ENCODE data around the gene SLC38A1.
"Not testable (repeated sequence)": the region's sequence is repeated elsewhere in the genome, so short reads cannot be mapped to it uniquely, and the experiment has no call there.

SLC38A1 gene

GRCh38 chr12:46201284-46201789 is 67.5 kb downstream of the SLC38A1 start:
- no peak for DNase-seq

GRCh38 chr12:46200551-46200950 is 68.3 kb downstream of the SLC38A1 start:
- DNase-seq: no peak

DNA sequence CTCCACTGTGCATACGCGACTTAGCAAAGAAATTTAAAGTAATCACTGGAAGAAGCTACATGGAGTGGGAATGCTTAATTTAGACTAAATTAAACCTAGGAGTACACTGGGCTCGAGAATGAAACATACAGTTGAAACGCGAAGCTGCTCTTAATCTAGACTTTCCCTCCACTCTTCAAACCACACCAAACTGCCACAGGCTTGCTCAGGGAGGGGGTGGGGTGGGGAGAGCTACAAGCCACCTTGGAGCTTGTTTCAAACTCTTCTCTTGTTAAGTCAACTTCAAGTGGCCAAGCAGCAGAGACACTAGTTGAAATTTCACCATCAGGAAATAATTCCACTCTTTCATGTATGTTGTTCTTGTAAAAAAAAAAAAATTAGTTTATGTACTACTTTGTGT is 69.9 kb downstream of the SLC38A1 start:
- DNase-seq: no peak

DNA sequence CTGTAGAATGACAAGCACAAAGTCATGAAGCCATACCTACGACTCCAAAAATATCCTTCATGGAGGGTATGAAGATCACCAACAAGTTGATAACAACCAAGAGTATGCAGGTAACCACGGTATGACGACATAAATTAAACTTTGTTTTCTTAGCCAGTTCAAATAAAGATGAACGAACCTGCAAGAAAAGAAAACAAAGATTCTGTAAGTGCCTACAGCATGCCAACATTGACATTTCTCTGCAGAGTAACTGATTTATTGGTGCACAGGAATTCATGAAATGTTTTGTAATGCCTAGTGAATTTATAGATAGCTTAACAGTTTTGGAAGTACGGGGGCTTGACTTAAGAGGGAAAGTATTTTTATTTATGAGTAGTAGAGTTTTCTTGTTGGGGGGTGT is 71.0 kb downstream of the SLC38A1 start:
- DNase-seq: no peak

DNA sequence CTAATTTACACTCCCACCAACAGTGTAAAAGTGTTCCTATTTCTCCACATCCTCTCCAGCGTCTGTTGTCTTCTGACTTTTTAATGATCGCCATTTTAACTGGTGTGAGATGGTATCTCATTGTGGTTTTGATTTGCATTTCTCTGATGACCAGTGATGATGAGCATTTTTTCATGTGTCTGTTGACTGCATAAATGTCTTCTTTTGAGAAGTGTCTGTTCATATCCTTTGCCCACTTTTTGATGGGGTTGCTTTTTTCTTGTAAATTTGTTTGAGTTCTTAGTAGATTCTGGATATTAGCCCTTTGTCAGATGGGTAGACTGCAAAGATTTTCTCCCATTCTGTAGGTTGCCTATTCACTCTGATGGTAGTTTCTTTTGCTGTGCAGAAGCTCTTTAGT is 78.3 kb downstream of the SLC38A1 start:
- not testable (repeated sequence) for DNase-seq

DNA sequence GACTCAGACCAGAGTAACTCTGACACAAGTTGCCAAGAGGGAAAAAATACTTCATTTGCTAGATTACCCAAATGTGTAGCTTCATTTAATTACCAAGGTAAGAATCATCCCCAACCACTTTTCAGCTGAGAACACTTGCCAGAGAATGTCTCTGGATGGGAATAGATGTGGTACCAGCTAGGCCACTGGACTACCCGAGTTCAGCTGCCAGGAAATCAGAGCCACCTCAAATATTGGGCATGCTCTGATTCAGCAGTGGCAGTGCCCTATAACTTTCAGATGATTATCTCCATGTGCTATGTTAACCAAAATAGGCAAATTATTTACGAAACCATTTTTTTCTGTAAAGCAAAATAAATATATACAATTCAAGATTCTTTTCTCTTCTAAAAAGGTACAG is 80.7 kb downstream of the SLC38A1 start:
- no peak for DNase-seq

DNA sequence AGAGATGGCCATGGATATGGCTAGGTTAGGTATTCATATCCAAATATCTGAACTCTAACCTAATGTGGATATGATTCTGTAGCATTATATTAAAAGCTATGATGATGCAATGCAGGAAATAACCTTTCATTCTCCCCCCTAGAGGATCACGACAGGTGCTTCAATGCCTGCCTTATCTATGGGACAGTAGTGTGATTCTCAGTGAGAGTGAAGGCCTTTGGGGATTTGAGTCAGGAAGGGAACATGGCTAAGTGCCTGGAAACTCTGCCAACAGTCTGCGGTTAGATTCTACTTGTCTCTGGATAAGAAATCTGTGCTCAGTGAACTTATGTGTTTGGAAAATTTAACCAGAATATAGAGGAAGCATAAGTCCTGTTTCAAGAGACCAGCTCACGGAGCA is 81.8 kb downstream of the SLC38A1 start:
- DNase-seq: no peak

DNA sequence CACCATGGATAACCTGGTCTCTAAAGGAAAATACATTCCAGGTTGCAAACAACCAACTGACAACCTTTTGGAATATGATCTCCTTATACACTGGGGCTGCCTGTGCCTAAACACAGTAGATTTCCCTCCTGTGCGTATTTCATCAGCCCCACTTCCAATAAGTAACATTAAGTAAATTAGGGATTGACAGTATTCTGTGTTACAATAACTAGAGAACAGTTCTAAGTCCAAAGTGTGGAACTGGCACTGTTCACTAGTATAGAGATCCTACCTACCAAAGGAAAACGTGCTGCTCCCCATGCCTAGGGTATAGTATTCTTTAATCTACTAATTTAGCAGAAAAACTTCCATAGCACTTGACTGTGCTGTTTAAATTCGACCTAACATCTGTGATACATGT is 82.8 kb downstream of the SLC38A1 start:
- no peak for DNase-seq

DNA sequence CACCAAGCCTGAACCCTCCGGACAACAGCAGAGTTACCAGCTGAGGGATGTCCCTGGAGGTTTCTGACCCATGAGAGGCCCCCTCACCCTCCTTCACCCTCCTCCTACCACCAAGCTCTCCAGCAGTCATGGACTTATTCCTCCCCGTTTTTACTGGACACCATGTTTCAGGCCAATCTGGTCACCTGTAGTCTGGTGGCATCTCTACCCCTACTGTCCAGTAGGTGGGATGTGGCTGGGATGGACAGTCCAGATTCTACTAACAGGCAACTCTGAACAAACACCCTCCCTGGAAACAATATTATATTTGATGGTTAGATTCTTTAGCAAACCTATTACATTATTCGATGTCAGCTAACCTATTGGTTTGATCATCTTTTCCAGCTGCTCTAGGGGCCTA is 83.2 kb downstream of the SLC38A1 start:
- DNase-seq: no peak

DNA sequence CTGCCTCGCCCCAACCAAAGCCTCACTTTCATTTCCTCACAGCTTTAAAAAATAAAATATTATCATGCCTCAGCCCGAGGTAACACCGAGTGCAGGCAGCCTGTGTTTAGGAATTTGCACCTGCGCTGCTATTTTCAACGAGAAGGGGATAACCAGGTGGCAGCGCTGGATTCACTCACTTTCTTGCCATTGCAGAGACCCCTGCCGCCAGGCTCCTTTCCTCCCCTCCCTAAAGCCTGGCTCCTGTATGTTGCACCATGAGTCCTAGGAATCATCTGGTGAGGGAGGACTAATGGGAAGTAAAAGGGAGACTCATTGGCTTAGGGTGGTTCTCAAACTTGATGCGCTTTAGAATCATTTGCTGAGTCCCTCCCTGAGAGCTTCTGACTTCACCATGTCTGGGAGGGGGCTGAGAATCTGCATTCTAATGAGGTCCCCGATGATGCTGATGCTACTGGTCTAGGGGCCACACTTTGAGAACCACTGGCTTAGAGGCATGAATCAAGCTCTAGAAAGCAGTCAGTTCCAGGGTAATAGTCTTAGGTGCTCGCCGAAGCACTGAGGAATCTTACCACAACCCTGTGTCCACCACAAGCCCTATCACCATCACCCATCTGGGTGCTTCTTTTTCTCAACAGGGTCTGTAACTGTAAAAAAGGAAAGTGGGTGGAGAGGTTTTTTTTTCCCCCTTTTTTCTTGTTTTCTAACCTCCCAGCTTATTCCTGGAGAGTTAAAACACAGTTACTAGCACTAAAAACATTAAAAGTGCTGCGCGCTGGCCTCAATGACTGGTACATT is 83.8 kb downstream of the SLC38A1 start:
- DNase-seq: no peak

DNA sequence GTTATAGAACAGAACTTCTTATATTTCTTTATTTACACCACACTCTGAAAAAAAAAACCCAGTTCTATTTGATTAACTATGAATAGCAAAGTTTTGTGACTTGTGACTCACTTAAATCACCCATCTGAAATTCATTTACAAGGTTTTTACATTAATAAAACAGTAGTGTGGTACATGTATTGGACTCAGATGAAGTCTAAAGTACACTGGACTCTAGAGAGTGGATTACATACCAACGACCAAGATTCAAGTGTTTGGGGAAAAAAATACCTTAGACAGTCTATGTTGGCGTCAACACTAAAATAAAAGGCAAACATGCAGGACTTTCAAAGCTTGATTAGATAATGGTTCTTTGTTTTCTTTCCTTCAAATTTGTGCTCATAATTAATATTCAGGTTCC is 85.7 kb downstream of the SLC38A1 start:
- no peak for DNase-seq

DNA sequence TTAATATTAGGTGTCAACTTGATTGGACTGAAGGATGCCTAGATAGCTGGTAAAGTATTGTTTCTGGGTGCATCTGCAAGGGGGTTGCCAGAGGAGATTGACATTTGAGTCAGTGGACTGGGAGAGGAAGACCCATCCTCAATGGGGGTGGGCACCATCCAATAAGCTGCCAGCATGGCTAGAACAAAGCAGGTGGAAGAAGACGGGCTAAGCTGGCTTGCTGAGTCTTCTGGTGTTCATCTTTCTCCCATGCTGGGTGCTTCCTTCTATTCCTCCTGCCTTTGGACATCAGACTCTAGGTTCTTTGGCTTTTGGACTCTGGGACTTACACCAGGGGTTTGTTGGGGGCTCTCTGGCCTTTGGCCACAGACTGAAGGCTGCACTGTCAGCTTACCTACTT is 87.4 kb downstream of the SLC38A1 start:
- no peak for DNase-seq

DNA sequence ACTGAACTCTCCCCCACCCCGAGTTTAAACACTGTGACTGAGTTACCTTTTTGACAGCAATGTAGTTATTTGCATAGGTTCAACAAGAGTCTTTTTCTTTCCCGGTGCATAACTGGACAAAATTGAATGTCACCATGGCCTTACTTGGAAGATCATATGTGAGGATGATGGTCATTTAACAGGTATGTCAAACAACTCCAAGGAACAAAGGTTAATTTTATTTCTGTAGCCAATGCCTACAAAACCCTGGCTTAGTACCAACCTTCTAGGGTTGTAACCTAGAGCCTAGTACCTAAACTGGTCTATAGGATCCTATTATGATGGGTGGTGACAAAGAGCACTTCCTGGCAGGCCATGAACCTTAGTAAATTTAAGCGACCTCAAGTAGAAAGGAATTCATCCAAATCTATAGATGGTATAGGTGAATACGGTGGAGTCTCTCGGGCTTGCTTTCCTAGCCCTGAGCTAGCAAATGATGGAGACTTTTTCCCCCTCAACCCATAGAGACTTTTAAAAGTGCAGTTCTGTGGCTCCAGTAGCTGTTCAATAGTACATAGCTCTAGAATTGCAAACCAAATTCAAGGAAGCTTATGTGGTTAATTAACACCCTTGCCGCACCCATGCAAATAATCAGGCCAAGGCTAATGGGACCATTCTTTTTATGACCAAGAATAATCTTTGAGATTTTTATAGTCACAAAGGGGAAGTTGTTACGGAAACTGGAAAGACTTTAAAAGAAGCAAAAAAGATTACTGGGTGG is 89.0 kb downstream of the SLC38A1 start:
- no peak for DNase-seq

- no peak for DNase-seq
These were observed 90.8 kb downstream of the SLC38A1 start for GRCh38 chr12:46177837-46178608.

DNA sequence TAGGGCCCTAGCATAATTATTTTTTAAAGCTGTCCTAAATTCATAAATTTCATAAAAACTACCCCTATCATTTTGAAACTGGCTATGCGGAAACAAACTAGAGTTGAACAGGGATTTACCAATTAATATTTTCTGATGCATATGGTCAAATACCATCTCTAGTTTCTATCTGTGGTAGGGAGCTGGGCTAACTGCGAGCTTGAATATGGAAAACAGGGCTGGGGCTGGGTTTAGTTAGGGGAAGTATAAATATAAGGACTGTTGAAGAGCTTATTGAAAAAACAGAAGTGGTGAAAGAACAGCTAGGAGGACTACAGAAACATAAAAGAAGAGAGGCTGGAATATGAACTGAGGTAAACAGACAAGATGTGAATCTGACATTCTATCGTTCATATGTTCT is 91.8 kb downstream of the SLC38A1 start:
- no peak for DNase-seq

DNA sequence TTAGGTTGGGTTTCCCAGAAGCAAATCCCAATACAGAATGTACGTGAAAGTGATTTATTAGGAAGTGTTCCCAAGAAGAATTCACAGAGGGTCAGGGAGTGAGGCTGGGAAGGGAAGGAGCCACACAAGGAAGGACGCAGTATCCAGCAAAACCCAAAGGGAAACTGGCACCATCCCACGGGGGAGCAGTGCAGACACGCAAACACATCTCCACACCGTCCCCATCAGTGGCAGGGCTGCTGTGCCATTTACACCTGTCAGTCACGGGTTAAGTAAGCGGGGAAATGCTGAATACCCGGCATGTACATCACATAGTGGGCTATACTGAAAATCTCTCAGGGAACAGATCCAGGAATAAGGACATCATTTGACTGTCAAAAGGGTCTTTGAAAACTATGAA is 93.9 kb downstream of the SLC38A1 start:
- no peak for DNase-seq

GRCh38 chr12:46174061-46174662 is 94.7 kb downstream of the SLC38A1 start:
- no peak for DNase-seq

GRCh38 chr12:46168426-46168825 is 100.4 kb downstream of the SLC38A1 start:
- DNase-seq: no peak

DNA sequence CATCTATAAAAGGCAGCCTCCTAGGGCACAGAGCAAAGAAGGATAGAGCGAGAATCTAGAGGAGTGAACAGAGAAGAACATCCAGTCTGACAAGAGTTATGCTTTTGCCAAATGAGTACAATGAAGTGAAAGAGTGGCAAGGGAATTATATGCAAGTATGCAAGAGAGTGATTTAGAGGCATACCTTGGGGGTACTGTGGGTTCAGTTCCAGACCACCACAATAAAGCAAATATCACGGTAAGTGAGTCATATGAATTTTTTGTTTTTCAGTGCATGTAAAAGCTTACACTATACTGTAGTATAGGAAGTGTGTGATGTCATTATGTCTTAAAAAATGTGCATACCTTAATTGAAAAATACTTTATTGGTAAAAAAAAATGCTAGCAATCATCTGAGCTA is 101.4 kb downstream of the SLC38A1 start:
- DNase-seq: no peak

DNA sequence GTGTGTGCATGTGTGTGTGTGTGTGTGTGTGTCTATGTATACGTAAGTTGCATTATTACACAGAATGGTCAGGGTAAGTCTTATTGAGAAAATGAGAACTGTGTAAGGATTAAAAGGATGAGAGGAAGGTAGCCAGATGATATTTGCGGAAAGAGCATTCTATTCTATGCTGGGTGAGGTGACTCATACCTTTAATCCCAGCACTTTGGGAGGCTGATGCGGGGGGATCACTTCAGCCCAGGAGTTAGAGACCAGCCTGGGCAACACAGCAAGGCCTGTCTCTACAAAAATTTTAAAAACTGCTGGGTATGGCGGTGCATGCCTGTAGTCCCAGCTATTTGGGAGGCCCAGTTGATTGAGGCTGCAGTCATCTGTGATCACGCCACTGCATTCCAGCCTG is 103.7 kb downstream of the SLC38A1 start:
- DNase-seq: no peak

DNA sequence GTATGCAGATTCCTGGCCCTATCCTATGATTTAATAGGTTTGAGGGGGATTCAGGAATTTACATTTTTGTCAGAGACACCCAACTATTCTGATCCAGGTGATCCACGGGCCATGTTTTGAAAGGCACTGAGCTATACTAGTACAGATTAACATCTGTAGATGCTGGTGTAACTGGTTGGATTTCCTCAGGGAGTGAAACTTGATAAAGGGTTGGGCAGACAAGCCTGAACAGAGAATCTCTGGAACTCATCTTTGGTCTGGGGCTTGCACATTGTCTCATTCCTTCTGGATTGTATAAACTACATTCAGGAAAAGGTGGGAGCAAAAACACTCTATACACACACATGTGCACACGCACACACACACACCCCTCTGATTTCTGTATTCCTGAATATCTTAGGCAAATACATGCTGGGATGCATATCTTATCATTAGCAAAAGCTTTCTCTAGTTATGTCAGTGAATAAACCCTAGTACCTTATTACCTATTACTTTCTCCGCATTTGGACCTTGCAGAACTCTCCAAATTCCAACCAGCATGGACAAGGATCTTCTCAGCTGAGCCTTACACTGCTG is 104.6 kb downstream of the SLC38A1 start:
- no peak for DNase-seq

GRCh38 chr12:46162549-46163076 is 106.2 kb downstream of the SLC38A1 start:
- DNase-seq: not testable (repeated sequence)

Data from COR-L47 (cell line).